Left forelimb (tissue), 1 donor: ENCODE results near the gene DLX6.

Experiments used
- DNase-seq: peaks from one replicate; pipeline ENCODE4 v3.0.0-alpha.2; 2018; ENCODE audit warnings: low spot score

The DLX6 gene

GRCh38 chr7:96996111-96996957, 9.0 kb upstream of the DLX6 start:
- DNase-seq, result no peak

GRCh38 chr7:96996958-96997511, 8.3 kb upstream of the DLX6 start:
- no peak for DNase-seq

DNA sequence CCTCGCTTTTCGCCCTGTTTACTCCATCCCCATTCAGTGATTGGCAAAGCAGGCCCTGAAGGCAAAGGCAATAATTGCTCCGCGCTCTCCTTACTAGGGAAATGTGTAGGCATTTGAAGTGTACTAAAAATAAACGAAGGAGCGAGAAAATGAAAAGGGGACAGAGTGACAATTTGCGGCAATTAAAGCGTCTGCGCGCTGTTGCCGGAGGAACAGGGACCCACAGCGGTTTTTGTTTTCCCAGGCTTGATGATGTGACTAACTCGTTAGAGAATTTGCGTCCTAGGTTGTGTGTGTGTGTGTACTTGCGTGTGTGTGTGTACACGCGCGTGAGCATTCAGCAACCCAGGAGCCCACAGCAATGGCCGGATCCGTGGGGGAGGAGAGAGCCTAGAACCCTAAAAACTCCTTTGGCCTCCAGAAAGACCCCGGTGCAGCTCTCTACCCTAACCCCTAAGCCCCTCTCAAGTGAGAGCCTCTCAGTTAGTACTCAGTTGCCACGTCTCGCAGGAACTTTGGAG, 7.8 kb upstream of the DLX6 start:
- DNase-seq, result no peak

- no peak for DNase-seq
These were observed 7.0 kb upstream of the DLX6 start for GRCh38 chr7:96998333-96998732.

DNA sequence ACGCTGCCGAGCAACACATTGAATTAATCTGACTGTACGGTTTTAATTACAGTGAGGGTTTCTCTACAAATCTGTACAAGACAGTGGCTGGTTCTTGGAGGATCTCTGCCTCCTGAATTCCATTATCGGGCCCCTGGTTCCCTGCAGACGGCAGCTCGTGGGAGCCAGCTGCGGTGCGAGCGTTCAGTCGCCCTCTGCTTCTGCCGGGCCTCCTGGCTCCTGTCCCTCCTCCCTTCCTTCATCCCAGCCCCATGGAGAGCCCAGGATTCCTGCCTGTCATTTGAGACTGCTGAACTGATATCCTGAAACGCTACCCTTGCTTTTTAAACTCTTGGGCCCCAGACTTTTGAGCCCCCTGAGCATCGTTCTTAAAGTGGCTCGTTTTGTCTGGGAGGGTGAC, 6.6 kb upstream of the DLX6 start:
- no peak for DNase-seq

DNA sequence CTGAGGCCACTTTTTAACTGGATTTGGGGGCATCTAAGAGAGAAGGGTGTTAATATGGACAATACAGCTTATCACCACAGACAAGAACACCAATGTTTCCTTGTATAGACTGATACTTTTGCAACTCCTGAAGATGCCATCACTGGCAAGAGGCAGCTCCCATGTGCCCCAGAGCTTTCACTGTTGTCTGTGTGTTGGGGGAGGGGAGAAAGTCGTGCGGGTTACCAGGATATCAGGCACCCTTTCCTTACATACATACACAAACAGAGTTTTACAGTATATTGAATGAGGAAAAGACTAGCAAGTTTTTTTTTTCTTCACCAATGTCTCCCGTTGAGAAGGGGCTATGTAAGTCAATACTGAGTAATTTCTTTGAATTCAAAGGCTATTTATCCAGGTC, 4.1 kb upstream of the DLX6 start:
- no peak for DNase-seq

DNA sequence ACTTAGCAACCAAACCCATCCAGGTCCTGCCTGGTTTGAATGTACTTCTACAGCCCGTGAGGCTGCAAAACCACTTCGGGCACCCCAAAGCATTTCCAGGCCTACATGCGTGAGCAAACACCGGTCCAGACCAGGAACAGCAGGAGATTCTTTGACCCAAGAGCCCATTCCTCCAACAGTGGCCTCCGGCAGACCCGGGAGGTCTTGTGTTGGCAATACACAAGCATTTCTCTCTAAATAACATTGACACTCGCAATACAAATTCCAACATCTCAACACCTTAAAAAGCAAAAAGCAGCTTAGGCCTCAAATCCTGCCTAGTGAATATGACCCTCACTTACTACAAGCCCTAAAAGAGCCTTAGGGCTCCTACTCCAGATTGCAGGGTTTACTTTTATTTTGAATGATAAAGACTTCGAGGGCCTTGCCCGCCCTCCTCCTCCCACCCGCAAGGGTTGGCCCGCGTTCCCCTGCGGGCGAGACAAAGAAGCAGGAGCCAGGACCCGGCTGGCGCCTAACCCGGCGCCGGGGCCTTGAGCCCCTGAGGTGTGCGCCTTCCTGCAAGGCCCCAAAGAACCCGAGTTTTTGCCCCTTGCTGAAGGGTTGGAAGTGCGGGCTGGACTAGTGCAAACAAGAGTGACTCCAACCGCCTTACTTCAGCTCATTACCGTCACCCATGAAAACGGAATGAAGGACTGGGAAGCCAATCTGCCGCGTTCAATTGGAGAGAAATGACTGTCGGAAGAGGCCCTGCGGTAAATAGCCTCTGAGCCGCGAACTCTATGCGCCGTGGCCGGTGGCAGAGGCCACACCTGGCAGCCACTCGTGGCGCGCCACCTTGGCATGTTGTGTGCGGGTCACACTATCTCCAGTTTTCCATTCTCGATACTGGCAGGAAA, 3.4 kb upstream of the DLX6 start:
- no peak for DNase-seq

- DNase-seq, result no peak
These were observed 2.6 kb upstream of the DLX6 start for GRCh38 chr7:97002555-97003261.

DNA sequence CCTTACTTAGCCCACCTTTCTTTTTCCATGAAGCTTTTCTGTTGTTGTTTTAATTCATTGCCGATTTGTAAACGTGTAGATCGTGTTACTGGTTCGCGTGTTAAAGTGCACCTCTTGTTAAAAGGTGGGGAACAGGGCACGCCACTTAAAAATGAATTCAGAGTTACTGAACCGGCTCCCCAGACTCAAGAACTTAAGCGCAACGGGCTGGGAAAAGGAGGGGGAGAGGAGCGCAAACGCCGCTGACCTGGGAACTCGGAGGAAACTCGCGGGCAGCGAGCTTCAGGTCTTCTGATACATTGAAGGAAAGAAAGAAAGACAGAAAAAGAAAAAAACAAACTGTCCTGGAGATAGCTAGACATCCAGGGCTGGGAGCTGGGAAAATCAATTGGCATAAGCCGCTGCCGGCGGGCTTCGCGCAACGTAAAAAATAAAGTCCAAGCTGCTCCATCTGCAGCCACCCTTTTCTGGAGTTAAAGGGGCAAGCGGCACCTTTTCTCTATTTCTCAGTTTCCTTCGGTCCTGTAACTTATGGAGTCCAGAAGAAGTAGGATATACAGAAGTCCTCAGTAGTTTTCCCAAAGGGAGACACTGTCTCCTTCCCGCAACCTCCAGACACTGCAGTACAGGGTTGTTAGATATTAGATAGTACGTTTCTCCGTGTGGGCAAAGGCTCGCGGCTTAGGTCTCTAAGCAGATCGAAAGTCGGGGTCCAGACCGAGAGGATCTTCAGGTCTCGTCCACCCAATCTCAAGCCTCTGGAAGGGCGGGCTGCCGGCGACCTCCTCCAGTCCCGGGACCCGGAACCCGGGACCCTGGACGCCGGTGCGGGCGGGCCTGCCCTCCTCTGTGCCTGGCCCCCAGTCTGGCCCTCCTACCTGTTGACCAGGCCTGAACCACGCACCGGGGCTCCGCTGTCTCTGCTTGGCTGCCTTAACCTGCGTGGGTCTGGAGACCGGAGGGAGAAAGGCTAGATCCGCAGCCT, 1.8 kb upstream of the DLX6 start:
- no peak for DNase-seq

- no peak for DNase-seq
These were observed 838 bp upstream of the DLX6 start for GRCh38 chr7:97004247-97005182.

DNA sequence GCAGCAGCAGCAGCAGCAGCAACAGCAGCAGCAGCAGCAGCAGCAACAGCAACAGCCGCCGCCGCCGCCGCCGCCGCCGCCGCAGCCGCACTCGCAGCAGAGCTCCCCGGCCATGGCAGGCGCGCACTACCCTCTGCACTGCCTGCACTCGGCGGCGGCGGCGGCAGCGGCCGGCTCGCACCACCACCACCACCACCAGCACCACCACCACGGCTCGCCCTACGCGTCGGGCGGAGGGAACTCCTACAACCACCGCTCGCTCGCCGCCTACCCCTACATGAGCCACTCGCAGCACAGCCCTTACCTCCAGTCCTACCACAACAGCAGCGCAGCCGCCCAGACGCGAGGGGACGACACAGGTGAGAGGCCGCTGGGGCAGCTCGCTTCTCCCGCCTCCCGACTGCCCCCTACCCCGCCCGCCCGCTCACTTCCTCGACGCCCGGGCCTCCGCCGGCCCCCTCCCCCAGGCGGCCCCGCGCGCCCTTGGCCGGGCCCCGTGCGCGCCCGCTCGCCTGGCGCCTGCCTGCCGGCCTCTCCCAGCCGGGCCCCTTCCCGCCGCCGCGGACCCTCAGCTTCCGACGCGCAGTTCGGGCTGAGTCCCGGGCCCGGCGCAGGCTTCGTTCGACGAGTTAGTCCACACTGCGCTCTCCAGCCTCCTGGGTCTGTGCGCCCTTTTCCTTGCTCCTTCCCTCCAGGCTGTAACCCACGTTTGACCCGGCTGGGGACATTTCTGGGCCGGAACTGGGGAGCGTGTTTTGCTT, 882 bp downstream of the DLX6 start:
- no peak for DNase-seq

DNA sequence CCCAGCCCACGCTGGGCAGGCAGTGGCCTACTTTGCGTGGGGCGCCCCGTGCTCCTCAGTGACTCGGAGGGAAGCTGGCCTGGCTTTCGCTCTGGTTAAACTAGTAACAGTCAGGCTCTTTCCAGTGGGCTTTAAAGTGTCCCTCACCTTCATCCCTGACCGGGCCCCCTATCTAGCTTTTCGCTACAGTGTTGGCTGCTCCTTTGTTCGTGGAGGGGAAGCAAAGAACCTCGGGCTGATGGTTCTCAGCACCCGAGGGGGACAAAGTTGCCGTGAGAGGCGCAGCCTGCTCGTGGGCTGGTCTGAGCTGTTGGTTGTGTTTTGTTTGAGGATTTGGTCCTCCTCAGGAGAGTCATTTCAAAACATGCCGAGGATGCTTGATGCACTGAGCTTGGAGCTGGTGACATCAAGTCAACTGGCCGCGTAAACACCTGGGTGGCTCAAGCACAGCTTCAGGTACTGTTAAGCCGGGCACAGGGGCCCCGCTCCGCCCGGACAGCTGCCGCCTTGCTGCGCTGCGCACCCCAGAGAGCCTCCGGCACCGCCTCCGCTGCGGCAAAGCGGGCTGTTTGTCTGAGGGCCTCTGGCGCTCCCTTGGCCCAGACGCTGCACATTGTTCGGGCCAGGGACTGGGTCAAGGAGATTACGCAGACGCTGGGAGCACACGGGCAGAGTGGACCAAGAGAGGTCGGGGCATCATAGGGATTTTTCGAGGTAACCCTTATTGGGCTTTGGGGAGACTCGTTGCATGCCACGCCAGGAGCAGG, 1.6 kb downstream of the DLX6 start:
- DNase-seq, result no peak

GRCh38 chr7:97007583-97007861, 2.2 kb downstream of the DLX6 start:
- no peak for DNase-seq

GRCh38 chr7:97008275-97008917, 3.0 kb downstream of the DLX6 start:
- DNase-seq, result no peak

DNA sequence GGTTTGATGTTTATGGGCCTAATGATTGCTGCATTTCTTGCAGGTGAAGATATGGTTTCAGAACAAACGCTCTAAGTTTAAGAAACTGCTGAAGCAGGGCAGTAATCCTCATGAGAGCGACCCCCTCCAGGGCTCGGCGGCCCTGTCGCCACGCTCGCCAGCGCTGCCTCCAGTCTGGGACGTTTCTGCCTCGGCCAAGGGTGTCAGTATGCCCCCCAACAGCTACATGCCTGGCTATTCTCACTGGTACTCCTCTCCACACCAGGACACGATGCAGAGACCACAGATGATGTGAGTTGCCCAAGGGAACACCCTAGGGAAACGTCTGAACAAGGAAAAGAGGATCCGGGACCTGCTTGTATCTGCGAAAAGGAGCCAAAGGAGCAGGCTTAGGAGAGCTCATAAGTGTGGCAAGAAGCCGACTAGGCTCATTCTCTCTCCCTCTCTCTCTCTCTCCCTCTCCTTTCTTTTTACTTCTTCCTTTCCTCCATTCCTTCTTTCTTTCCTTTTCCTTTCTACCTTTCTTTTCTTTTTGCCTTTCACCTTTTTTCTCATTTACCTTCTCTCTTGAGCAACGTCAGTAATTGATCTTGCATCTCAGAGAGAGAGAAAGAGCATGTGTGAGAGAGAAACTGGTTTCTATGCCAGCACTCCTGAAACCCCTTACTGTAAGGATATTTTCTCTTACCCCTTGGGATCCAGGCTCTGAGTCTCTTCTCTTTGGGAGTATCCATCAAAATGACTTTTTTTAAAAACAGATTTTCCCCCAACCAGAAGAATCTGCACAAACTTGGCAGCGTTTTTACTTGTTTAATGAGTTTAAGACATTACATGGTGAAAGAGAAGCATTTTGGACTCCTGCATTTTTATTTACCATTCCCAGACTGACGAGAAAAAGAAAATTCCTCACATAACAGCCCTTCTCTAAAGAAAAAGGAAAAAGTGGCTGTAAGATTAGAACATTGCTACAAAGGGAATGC, 4.7 kb downstream of the DLX6 start:
- DNase-seq, result no peak

DNA sequence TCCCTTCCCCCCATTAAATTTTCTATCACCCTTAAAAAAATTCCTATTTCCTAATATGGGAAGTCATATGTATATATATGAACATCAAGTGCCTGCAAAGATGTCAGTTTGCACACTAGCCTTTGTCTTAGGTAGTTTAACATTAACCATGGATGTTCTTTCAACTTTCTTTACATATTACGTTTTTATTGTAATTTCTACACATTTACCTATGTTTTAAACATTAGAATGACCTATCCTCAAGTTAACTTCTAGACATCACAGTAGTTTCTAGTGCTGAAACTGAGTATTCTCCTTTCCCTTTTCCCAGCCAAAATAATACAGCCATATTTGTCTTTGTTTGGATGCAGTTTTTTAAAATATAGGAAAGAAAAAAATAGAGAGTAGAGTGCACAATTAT, 5.8 kb downstream of the DLX6 start:
- DNase-seq, result no peak
